ENCODE results near the gene HDAC4. TPM values are rescaled to one million over a fixed set of nuclear protein-coding genes. Genes with fewer than 3 reads are reported as not detected.

Gene HDAC4
- total and polyA plus RNA-seq, 2 of the 8 experiments (the other 6 are each of a cell fraction or from before 2014, with no cell fraction given), result 15.4 to 31.5 TPM

DNA sequence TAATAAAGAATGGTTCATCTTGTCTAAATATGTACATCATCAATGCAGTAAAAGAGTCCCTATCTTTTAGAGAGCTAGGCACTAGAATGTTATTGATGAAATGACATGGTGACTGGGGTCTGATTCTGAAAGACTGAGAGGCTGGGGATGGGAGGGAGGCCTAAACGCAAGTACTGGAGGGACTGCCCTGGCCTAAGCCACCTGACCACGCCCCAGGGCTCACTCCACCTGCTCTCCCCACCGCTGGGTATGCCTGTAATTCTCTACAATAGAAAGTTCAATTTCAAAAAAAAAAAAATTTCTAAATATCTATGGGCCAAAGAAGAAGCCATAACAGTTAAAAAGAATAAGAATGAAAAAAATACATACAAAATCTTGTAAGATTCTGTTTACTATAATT, 194.0 kb downstream of the HDAC4 start (continued):
- TF ChIP-seq, protein P1, sequence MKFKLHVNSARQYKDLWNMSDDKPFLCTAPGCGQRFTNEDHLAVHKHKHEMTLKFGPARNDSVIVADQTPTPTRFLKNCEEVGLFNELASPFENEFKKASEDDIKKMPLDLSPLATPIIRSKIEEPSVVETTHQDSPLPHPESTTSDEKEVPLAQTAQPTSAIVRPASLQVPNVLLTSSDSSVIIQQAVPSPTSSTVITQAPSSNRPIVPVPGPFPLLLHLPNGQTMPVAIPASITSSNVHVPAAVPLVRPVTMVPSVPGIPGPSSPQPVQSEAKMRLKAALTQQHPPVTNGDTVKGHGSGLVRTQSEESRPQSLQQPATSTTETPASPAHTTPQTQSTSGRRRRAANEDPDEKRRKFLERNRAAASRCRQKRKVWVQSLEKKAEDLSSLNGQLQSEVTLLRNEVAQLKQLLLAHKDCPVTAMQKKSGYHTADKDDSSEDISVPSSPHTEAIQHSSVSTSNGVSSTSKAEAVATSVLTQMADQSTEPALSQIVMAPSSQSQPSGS (IDR thresholded peaks at IDR 0.05; ENCODE audit: low read length), result no peak
- TF ChIP-seq CTCF (IDR thresholded peaks at IDR 0.05; ENCODE audit: control extremely low read depth in 1 of 3, insufficient read depth in 1 of 3, low read depth in 1 of 3, low read length in 3 of 3) (no peak), BACH1 (IDR thresholded peaks at IDR 0.05; ENCODE audit: low read length) (no peak), RXRA (IDR thresholded peaks at IDR 0.05; ENCODE audit: insufficient read depth, low read depth, low read length) (no peak), GTF2F1 (IDR thresholded peaks at IDR 0.05; ENCODE audit: borderline replicate concordance, low read depth, low read length) (no peak), USF2 (IDR thresholded peaks at IDR 0.05; ENCODE audit: low read length) (no peak)

Measured in H1 (cell line).